ENCODE results near the gene EHD4. TPM values are rescaled to one million over a fixed set of nuclear protein-coding genes. Genes with fewer than 3 reads are reported as not detected.

EHD4 gene
- total RNA-seq, 4 donors from 2014 or later: 12.8 to 45.2 (median 26.1) TPM

- Histone ChIP-seq H3K4me1 (no peaks in the 10 kb centered on the region), H3K4me3 (no peak overlapping the region), H3K36me3 (no peaks in the 10 kb centered on the region), H3K9me3 (no peaks in the 10 kb centered on the region), H3K27me3 (no peaks in the 10 kb centered on the region), H3K27ac (no peak overlapping the region)
- DNase-seq: no peak
- no peak for TF ChIP-seq CTCF (IDR thresholded peaks at IDR 0.05)
- no peak for TF ChIP-seq POLR2A (IDR thresholded peaks at IDR 0.05)
- intact Hi-C loops (cut with DNase I; ENCODE audit: low total_unique reads): no loop called here
These were observed 28.9 kb upstream of the EHD4 start for GRCh38 chr15:42001236-42001635.

- Histone ChIP-seq H3K36me3 (no peaks in the 10 kb centered on the region), H3K27ac (no peak overlapping the region), H3K4me1 (no peaks in the 10 kb centered on the region), H3K27me3 (no peaks in the 10 kb centered on the region), H3K4me3 (no peak overlapping the region), H3K9me3 (no peaks in the 10 kb centered on the region)
- TF ChIP-seq POLR2A (IDR thresholded peaks at IDR 0.05) (no peak), CTCF (IDR thresholded peaks at IDR 0.05) (no peak)
- DNase-seq: no peak
- intact Hi-C loops (cut with DNase I; ENCODE audit: low total_unique reads): no loop called here
These were observed 27.2 kb upstream of the EHD4 start for GRCh38 chr15:41999290-42000285.

GRCh38 chr15:41997845-41998244 is 25.5 kb upstream of the EHD4 start:
- intact Hi-C loops (cut with DNase I; ENCODE audit: low total_unique reads): no loop called here
- no peak for TF ChIP-seq CTCF (IDR thresholded peaks at IDR 0.05)
- TF ChIP-seq POLR2A (IDR thresholded peaks at IDR 0.05): no peak
- H3K36me3 ChIP-seq: no peaks in the 10 kb centered on the region
- H3K9me3 ChIP-seq: no peaks in the 10 kb centered on the region
- H3K27me3 ChIP-seq: no peaks in the 10 kb centered on the region
- H3K4me1 ChIP-seq: no peaks in the 10 kb centered on the region
- H3K27ac ChIP-seq: no peak overlapping the region
- no peak for DNase-seq
- no peak overlapping the region for H3K4me3 ChIP-seq

GRCh38 chr15:41996921-41997592 is 24.7 kb upstream of the EHD4 start:
- no peaks in the 10 kb centered on the region for H3K27me3 ChIP-seq
- H3K9me3 ChIP-seq: no peaks in the 10 kb centered on the region
- no peak overlapping the region for H3K4me3 ChIP-seq
- no peak for TF ChIP-seq POLR2A (IDR thresholded peaks at IDR 0.05)
- no peak for TF ChIP-seq CTCF (IDR thresholded peaks at IDR 0.05)
- H3K36me3 ChIP-seq: no peaks in the 10 kb centered on the region
- H3K27ac ChIP-seq: no peak overlapping the region
- DNase-seq: no peak
- no peaks in the 10 kb centered on the region for H3K4me1 ChIP-seq
- intact Hi-C loops (cut with DNase I; ENCODE audit: low total_unique reads): no loop called here

GRCh38 chr15:41996376-41996775 is 24.0 kb upstream of the EHD4 start:
- DNase-seq: no peak
- Histone ChIP-seq H3K36me3 (no peaks in the 10 kb centered on the region), H3K27ac (no peak overlapping the region), H3K4me1 (no peaks in the 10 kb centered on the region), H3K27me3 (no peaks in the 10 kb centered on the region), H3K4me3 (no peak overlapping the region), H3K9me3 (no peaks in the 10 kb centered on the region)
- intact Hi-C loops (cut with DNase I; ENCODE audit: low total_unique reads): no loop called here
- no peak for TF ChIP-seq POLR2A (IDR thresholded peaks at IDR 0.05)
- no peak for TF ChIP-seq CTCF (IDR thresholded peaks at IDR 0.05)
